Measurements from ENCODE around the gene FIZ1.
A peak's percentile ranks its signal among the peaks of the same experiment; 100 is the strongest.
"Not testable (repeated sequence)": the region's sequence is repeated elsewhere in the genome, so short reads cannot be mapped to it uniquely, and the experiment has no call there.

FIZ1 gene

DNA sequence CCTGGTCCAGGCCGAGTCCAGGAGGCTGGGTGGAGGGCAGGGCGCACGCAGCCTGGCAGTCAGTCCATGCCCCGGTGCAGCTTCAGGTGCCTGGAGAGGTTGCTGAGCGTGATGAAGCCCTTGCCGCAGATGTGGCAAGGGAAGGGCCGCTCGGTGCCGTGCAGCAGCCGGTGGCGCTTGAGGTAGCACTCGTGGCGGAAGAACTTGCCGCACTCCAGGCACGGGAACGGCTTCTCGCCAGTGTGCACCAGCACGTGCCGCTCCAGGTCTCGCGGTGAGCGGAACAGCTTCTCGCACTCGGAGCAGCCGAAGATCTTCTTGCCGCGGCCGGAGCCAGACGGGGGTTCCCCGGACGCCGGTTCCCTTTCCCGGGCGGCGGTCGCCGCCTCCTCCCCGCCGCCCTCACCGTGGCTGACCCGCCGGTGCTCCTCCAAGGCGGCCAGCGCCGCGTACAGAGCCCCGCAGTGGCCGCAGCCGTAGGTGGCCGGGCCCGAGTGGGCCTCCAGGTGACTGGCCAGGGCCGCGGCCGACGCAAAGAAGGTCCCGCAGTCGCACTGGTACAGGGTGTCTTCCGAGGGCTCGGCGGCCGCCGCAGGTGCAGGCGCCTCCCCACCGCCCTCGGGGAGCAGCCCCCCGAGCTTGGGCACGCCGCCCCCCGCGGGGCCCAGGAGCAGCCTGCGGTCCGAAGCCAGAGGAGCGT lies 6.8 kb downstream of the FIZ1 start:
- DNase-seq: no peak

DNA sequence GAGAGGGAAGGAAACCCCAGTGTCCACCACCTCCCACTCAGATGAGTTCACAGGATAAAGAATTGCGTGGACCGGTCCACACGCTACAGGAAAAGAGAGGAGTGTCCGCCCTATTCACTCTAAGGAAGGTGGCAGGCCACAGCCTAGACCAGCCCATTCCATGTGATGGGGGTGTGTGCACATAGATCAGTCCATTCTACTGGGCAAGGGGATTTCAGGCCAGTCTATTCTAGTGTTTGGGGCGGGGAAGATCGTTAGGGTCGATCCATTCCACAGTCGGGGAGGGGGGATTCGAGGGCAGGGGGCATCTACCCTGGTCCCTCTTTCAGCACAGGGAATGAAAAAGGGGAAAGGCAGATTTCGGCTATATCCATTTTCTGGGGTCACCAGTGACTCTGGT lies 7.8 kb downstream of the FIZ1 start:
- peak; percentile 40 for DNase-seq

DNA sequence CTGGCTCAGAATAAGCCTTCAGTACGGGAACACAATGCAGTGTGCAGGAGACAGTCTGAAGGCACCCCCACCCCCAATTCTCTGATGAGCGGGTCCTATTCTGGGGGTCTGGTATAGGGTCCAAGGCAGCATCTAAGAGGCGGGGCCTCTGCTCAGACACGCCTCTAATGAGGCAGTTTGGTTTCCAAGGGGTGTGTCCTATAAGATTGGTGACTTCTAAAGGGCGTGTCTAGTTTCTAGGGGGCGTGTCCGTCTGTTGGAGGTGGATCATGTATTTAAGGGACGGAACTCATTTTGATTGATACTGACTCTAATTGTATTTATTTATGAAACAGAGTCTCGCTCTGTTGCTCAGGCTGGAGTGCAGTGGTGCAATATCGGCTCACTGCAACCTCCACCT lies 8.7 kb downstream of the FIZ1 start:
- peak; percentile 82 for DNase-seq

DNA sequence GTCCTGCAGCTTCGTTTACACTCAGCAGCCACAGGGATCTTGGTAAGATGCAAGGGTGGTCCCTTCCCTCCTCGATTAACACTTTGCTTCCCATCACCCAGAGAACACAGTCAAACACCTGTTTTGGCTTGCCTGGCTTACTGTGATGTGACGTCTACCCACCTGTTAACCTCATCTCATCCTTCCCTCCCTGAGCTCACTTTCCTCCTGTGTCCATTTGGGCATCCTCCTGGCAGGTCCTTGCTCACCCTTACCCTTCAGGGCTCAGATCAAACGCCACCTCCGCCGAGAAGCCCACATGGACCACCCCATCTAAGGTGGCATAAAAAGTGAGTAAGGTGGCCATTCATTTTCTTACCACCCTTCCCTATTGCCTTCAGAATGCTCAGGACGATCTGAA lies 9.2 kb downstream of the FIZ1 start:
- DNase-seq: no peak

DNA sequence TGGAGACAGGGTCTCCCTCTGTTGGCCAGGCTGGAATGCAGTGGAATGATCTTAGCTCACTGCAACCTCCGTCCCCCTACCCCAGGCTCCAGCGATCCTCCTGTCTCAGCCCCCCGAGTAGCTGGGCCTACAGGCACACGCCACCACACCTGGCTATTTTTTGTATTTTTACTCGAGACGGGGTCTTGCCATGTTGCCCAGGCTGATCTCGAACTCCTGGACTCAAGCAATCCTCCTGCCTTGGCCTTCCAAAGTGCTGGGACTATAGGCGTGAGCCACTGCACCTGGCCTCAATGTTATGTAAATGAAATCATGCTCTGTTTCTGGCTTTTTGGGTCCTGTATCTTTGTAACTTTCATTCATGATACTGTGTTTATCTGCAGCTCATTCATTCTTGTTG lies 10.6 kb downstream of the FIZ1 start:
- DNase-seq: no peak

DNA sequence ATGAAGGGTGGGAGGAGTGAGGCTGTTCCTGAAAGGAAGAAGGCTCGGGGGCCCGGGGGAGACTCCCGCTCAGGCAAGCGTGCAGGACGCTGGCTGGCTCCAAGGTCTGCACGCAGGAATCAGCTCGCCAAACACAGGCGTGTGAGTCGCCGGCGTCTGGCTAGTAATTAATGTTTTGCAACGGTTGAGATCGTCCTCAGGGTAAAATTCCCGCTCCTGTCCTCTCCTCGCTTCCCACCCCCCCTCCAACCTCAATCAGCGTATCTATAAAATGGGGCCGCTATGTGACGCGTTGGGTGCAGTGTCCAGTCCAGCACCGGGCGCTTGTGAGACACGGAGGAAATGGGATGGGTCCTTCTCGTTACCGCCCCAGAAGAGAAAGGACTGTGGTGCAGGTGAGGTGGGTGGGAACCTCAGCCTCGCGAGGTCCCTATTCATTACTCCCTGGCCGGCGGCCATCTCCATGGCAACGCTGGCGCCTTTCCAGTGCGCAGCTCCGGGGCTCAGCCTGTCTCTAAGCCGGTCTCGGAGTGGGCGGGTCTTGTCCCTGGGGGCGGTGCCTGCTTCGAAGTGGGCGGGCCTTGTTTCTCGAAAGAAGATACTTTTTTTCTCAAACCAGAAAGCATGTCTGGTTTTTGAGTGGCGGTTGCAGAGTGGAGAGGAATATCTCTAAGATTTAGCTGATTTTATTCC lies 12.2 kb downstream of the FIZ1 start:
- peak; percentile 96 for DNase-seq

DNA sequence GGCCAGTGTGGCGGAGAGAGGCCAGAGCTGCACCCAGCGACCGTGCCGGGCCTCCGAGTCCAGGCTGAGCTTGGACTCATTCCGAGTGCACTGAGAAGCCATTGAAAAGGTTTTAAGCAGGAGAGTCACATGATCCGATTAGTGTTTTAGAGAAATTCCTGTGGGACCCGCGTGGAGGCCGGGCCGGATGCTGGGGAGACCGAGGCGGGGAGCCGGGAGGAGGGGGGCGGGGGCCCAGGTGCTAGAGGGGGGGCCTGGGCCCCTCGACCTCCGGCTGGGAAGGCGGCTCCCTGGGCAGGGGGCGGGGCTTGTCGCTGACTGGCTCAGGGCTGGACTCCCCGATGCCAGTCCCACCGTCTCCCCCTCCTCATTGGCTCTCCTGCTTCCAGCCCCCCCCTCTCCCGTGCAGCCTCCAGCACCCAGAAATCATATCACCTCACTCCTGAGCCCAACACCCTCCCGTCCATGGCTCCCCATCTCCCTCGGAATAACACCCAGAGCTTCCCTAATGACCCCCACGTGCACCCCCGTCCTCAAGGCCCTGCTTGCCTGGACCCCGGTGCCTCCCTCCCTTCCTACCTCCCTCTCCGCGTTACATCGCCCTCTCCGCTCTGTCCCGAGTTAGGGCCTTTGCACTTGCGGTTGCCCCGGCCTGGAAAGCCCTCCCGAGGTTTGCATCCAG lies 13.5 kb downstream of the FIZ1 start:
- peak; percentile 60 for DNase-seq

DNA sequence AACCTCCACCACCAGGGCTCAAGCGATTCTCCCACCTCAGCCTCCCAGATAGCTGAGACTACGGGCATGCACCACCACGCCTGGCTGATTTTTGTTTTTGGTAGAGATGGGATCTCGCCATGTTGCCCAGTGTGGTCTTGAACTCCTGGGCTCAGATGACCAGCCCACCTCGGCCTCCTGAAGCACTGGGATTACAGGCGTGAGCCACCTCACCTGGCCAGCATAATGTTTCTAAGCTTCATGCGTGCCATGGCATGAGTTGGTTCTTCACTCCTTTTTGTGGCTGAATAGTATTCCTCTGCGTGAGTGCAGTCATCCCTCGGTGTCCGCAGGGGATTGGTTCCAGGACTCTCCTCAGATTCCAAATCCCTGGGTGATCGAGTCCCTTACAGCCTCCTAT lies 14.4 kb downstream of the FIZ1 start:
- no peak for DNase-seq

DNA sequence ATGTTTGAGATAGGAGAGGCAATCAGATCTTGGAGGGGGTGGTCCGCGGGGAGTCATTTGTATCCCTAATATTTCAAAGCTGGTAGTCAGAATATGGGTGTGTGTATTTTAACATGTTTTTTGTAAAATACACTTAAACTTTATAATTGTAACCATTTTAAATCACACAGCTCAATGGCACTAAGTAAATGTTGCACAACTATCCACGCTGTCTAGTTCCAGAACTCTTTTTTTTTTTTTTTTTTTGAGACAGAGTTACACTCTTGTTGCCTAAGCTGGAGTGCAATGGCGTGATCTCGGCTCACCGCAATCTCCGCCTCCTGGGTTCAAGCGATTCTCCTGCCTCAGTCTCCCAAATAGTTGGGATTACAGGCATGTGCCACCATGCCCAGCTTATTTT lies 15.4 kb downstream of the FIZ1 start:
- DNase-seq: not testable (repeated sequence)

DNA sequence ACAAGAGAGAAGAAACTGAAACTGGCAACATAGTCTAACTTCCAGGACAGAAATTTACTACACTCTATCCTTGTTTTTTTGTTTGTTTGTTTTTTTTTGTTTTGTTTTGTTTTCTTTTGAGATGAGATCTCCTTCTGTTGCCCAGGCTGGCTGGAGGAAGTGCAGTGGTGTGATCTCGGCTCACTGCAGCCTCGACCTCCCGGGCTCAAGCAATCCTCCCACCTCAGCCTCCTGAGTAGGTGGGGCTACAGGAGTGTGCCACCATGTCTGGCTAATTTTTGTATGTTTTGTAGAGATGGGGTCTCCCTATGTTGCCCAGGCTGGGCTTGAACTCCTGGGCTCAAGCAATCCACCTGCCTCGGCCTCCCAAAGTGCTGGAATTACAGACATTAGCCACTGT lies 17.0 kb downstream of the FIZ1 start:
- DNase-seq: not testable (repeated sequence)

DNA sequence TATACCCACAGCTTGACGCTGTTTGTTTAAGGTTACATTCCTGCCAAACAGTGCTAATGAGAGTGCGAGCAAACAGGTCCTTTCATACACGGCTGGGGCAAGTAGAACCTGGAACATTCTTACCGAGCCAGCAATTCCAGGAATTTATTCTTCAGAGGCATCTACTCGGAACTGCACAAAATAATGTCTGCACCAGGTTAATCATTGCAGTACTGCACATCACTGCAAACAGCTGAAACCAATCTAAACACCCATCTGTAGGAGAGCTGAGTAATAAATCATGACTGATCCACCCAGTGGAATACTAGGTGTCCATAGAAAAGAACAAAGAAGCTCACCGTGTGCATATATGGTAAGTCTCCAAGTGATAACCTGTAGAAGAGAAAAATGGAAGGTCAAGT lies 17.5 kb downstream of the FIZ1 start:
- no peak for DNase-seq

DNA sequence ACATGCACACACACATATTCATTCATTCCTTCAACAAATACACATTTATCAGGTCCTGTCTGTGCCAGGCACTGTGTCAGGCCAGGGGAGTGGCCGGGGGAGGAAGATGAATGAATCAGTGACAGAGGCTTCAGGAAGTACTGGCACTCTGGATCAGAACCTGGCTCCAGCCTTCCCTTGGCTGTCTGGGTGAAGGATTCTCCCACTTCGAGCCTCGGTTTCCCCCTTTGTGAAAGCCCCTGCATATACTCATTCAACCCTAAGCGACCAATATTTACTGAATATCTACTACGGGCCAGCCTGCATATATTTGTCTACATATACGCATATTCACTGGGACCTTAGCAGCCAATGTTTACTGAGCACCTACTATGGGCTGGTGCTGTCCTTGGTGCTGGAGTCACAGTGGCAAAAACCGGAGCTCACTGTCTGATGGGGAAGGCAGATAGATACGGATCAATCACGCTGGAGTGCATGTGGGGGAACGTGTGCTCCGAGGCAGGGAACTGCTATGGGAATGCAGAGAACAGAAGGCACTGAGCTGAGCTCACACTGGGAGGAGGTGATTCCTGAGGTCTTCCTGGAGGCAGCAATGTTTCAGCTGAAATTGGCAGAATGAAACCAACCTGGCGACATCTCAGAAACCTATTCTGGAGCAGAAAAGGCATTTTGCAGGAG lies 18.0 kb downstream of the FIZ1 start:
- DNase-seq: peak; percentile 56

DNA sequence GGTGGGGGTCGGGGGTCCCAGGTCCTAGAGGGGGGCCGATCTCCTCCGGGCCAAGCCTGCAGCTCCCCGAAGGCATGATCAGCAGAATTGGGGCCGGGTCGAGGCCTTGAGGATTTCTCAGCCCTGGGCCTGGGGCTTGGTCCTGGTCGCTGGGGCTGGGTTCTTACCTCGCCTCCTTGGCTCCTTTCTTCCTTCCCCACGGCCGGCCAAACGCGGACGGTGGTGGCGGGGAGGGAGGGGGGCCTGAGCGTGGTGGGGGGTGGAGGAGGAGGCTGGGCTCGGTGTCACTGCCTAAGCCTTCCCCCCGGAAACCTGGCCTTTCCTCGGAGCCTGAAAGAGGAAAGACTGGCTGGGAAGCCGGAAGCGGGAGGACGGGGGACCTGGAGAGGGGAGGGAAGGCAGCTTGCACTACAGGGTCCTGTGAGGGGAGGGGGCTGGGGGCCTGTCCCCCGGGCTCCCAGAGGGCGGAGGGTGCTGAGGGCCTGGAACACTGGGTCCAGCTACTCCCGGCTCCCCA lies 18.6 kb downstream of the FIZ1 start, which contains the start of gene ZNF579:
ZNF579 (minus strand) TSS at position 221 of the 517 bp plus-strand sequence. CDS start 1,209 bp downstream, outside the sequence.
- peak; percentile 95 for DNase-seq

DNA sequence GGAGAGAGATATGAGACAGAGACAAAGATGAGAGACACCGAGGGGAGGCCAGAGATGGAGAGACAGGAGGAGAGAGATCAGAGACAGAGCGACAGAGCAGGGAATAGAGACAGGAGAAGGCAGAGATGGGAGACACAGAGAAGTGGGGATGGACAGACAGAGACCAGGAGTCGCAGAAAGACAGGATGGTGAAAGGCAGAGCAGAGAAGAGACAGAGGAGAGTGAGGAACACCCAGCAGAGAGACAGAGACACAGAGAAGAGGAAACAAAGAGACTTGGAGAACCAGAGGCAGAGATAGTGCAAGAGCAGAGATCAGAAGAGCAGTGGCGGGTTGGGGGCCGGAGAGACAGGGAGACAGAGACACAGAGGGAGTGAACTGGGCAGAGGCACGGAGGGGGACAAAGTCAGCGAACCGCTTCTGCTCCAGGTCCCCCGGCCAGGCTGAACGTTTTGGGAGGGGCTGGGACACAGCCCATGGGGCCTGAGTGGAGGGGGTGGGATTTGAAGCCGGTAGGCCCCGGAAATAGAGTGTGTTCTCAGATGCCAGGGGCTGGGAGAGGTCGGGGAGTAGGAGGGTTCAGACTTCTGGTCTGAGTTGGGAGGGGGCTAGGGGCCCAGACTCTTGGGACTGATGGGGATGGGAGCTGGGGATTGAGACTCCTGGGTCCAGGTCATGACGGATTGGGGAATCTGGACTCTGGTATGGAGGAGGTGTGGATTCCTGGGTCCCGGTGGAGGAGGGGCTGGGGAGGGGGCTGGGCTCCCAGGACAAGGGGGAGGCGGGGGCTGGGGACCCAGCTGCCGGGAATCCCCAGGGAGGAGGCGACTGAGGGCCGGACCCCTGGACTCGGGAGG lies 19.3 kb downstream of the FIZ1 start:
- peak; percentile 56 for DNase-seq

DNA sequence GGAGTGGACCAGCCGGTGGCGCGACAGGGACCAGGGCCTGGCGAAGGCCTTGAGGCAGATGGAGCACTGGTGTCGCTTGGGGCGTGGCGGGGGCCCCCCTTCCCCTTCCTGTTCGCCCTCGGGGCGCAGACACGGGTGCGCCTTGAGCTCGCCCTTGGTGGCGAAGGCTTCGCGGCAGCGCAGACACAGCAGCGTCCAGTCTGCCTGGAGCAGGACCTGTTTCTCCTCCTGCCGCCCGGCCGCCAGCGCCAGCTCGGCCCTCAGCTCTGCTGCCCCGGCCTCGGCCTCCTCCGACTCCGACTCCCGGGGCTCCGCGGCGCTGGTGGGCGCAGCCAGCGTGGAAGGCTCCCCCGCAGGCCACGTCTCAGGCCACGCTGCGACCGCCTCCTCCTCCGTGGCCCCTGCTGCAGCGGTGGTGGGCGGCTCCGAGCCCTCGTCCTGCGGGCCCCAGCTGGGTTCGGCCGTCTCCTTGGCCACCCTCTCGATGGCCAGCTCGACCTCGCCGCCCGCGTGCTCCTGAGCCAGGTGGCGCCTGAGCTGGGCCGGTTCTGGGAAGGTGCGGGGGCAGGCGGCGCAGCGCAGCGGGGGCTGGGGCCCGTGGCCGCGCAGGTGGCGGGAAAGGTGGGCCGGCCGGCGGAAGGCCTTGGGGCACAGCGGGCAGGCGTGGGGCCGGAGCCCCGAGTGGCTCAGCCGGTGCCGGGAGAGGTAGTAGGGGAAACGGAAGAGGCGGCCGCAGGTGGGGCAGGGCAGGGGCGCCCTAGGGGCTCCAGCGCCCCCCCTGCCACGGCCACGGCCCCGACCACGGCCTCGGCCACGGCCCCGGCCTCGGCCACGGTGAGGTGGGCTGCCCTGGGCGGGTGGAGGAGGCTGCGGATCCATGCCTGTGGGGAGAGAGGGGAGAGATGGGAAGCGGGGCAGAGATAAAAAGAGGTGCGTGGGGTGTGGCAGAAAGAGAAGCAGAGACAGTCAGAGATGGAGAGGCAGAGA lies 20.3 kb downstream of the FIZ1 start:
- no peak for DNase-seq

DNA sequence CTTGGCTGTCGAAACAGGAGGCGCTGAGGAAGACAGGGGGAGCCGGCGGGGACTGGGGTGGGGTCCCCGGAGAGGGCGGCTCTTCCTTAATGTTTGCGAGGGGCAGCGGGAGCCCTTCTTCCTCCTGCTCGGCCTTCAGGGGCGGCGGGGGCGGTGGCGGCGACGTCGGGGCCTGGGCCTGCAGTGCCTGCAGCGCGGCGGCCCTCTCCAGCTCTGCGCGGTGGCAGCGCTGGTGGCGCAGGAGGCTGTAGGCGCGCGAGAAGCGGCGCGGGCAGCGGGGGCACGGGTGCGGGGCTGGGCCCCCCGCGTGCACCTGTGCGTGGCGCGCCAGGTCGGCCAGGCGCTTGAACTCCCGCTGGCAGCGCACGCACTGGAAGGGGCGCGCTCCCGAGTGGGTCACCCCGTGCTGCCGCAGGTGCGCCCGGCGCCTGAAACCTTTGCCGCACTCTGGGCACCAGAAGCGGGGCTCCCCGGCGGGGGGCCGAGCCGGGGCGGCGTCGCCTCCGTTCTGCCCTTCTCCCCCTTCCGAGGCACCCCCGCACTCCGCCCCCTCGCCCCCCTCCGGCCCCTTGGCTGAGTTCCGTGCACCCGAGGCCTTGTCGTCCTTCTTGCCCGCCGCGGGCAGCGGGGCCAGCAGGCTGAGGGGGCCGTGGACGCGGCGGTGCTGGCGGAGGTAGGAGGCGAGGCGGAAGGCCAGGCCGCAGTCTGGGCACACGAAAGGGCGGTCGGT lies 21.1 kb downstream of the FIZ1 start:
- no peak for DNase-seq

DNA sequence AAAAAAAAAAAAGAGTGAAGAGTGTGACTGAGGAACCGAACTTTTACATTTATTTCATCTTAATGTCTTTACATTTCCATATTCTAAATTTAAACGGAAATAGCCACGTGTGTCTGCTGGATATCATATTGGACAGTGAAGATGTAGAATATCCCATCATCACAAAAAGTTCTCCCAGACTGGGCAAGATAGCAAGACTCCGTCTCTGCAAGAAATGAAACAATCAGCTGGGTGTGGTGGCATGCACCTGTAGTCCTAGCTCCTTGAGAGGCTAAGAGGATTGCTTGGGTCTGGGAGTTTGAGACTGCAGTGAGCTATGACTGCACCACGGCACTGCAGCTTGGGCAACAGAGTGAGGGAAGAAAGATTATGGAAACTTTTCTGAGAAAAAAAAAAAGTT lies 22.6 kb downstream of the FIZ1 start:
- DNase-seq: no peak

DNA sequence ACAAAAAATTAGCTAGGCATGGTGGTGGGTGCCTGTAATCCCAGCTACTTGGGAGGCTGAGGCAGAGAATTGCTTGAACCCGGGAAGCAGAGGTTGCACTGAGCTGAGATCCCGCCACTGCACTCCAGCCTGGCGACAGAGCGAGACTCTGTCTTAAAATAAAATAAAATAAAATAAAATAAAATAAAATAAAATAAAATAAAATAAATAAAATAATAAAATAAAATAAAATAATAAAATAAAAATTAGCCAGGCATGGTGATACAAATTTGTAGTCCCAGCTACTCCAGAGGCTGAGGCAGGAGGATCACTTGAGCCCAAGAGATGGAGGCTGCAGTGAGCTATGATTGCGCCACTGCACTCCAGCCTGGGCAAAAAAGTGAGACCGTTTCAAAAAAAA lies 25.4 kb downstream of the FIZ1 start:
- DNase-seq: not testable (repeated sequence)

DNA sequence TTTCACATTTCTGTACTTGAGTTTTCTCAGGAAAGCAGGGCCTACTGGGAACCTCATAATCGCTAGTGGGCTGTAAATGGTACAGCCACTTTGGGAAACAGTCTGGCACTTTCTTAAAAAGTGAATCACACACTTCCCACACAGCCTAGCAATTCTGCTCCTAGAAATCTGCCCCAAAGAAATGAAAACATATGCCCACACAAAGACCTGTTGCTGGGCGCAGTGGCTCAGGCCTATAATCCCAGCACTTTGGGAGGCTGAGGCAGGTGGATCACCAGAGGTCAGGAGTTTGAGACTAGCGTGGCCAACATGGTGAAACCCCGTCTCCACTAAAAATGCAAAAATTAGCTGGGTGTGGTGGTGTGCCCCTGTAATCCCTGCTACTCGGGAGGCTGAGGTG lies 29.8 kb downstream of the FIZ1 start:
- DNase-seq: not testable (repeated sequence)

DNA sequence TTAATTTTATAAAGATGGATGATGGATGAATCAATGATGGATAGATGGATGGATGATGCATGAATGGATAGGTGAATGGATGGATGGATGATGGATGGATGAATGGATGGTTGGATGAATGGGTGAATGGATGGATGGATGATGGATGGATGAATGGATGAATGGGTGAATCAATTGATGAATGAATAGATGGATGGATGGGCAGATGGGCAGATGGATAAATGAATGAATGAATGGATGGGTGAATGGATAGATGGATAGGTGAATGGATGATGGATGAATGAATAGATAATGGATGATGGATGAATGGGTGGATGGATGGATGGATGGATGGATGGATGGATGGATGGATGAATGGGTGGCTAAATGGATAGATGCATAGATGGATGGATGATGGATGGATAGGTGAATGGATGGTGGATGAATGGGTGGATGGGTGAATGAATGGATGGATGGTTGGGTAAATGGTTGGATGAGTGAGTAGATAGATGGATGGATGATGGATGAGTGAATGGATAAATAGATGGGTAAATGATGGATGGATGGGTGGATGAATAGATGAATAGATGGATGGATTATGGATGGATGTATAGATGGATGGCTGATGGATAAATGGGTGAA lies 31.5 kb downstream of the FIZ1 start:
- no peak for DNase-seq
